GM21381 (cell line): ENCODE measurements around the gene MAN2A2.

ENCODE experiments used
- ATAC-seq: cut with Tn5 transposase; IDR thresholded peaks from one replicate; pipeline ENCODE4 v1.9.1; 2021; ENCODE audit warnings: mild to moderate bottlenecking, moderate library complexity; ENCODE audit not compliant: unreplicated experiment

The MAN2A2 gene

GRCh38 chr15:90902840-90903732, at the start of gene MAN2A2:
MAN2A2 (plus strand) TSS chr15:90903302; CDS start chr15:90904208, 906 bp downstream.
- ATAC-seq, result peak; percentile 50

- ATAC-seq, result no peak
These were observed 48.0 kb upstream of the MAN2A2 start for GRCh38 chr15:90855139-90855538.

- ATAC-seq, result no peak
These were observed 45.8 kb upstream of the MAN2A2 start for GRCh38 chr15:90857337-90857736.

- ATAC-seq, result no peak
These were observed 45.1 kb upstream of the MAN2A2 start for GRCh38 chr15:90857883-90858443.

GRCh38 chr15:90859234-90860131, 43.6 kb upstream of the MAN2A2 start:
- no peak for ATAC-seq

- no peak for ATAC-seq
These were observed 42.7 kb upstream of the MAN2A2 start for GRCh38 chr15:90860450-90860849.

GRCh38 chr15:90860942-90861675, 42.0 kb upstream of the MAN2A2 start:
- no peak for ATAC-seq

GRCh38 chr15:90862487-90862886, 40.6 kb upstream of the MAN2A2 start:
- ATAC-seq, result no peak

- ATAC-seq, result no peak
These were observed 39.9 kb upstream of the MAN2A2 start for GRCh38 chr15:90862964-90863778.

GRCh38 chr15:90863987-90864386, 39.1 kb upstream of the MAN2A2 start:
- ATAC-seq, result no peak

GRCh38 chr15:90864507-90864906, 38.6 kb upstream of the MAN2A2 start:
- ATAC-seq, result no peak

- no peak for ATAC-seq
These were observed 37.4 kb upstream of the MAN2A2 start for GRCh38 chr15:90865702-90866101.

- no peak for ATAC-seq
These were observed 36.9 kb upstream of the MAN2A2 start for GRCh38 chr15:90866161-90866715.

- no peak for ATAC-seq
These were observed 36.3 kb upstream of the MAN2A2 start for GRCh38 chr15:90866800-90867199.

GRCh38 chr15:90868261-90868689, 34.8 kb upstream of the MAN2A2 start, which contains the start of gene FURIN:
FURIN (plus strand) TSS chr15:90868588; CDS start chr15:90875741, 7,153 bp downstream.
- no peak for ATAC-seq

- ATAC-seq, result no peak
These were observed 34.0 kb upstream of the MAN2A2 start for GRCh38 chr15:90869140-90869541.

- ATAC-seq, result no peak
These were observed 33.3 kb upstream of the MAN2A2 start for GRCh38 chr15:90869601-90870353.

GRCh38 chr15:90870354-90871138, 32.6 kb upstream of the MAN2A2 start:
- ATAC-seq, result no peak
